Hepatic stellate cell (primary cell): Measurements from ENCODE around the gene OLR1.
"Not testable (repeated sequence)": the region's sequence is repeated elsewhere in the genome, so short reads cannot be mapped to it uniquely, and the experiment has no call there.

Experiments
- DNase-seq: peaks from one replicate; pipeline ENCODE4 v3.0.0; 2011; ENCODE audit warnings: low spot score

Gene OLR1

GRCh38 chr12:10190558-10191388, 18.8 kb upstream of the OLR1 start:
- peak; percentile 83 for DNase-seq

DNA sequence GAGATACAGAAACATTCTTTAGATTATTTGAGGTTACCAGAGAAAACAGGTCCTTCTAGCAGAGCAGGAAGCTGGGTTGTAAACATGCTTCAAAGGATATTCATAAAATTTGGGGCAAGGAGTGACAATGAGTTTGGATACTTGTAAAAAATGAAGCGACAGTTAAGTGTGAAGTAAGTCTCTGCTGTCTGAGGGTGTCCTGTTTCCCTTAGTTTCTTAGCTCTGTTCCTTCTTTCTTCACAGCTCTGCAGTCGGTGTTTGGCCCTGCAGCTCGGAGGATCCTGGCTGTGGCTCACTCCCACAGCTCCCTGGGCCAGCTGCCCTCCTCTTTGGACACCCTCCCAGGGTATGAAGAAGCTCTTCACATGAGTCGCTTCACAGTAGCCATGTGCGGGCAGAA, 17.7 kb upstream of the OLR1 start:
- DNase-seq: peak; percentile 63

GRCh38 chr12:10186958-10187357, 15.0 kb upstream of the OLR1 start:
- DNase-seq: not testable (repeated sequence)

DNA sequence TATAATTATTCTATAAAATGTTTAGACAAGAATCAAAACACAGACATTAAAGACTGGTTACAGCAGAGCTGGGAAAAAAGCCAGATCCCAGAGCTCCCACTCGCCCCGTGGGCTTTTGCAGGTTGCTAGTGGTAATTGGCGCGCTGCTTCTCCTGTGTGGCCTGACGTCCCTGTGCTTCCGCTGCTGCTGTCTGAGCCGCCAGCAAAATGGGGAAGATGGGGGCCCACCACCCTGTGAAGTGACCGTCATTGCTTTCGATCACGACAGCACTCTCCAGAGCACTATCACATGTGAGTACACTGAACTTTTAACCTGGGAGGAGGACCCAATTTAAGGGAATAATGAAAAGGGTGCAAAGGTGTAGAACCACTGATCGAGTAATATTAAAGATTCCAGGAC, 14.4 kb upstream of the OLR1 start:
- no peak for DNase-seq

- DNase-seq: peak; percentile 72
These were observed 12.4 kb upstream of the OLR1 start for GRCh38 chr12:10184261-10184843.

GRCh38 chr12:10182354-10183049, 10.6 kb upstream of the OLR1 start:
- DNase-seq: peak; percentile 60

DNA sequence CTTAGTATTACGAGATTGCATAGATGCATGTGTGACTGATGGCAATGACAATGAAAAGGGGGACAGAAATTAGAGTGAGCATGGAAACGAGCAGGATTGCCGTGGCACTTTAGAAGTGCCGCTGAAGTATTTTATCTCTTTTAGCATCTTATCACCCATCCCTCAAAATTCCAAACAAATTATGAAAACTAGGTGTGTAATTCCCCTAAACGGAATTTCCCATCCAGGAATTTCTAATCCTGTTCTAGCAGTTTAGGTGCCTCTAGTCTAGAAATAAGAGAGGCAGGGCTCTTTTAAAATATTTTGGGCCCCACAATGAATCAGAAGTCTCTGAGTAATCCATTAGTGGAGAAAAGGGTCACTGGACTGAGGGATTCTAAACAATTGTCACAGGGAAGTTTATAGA, 7.8 kb upstream of the OLR1 start:
- peak; percentile 43 for DNase-seq

DNA sequence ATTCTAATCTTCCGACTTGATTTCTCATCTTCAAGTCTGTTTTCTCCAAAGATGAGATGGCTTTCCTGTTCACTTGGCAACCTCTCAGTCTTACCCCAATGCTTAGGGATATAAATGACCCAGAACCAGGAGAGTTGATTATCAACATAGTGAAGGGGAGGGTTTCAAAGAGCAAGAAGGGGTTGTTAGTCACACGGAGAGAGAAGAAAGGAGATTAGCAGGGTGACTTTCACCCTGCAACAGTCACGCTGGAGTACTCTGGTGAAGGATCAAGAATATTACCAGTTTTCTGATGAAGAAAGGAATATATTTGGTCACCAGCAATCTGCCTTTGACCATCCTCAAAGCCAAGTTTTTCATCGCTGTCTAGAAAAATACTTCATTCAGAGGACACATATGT, 6.9 kb upstream of the OLR1 start, which contains the start of gene TMEM52B:
TMEM52B (plus strand) TSS at position 212 of the 400 bp plus-strand sequence. CDS start 543 bp downstream, outside the sequence.
- DNase-seq: no peak

GRCh38 chr12:10175846-10176636, 4.1 kb upstream of the OLR1 start:
- no peak for DNase-seq

DNA sequence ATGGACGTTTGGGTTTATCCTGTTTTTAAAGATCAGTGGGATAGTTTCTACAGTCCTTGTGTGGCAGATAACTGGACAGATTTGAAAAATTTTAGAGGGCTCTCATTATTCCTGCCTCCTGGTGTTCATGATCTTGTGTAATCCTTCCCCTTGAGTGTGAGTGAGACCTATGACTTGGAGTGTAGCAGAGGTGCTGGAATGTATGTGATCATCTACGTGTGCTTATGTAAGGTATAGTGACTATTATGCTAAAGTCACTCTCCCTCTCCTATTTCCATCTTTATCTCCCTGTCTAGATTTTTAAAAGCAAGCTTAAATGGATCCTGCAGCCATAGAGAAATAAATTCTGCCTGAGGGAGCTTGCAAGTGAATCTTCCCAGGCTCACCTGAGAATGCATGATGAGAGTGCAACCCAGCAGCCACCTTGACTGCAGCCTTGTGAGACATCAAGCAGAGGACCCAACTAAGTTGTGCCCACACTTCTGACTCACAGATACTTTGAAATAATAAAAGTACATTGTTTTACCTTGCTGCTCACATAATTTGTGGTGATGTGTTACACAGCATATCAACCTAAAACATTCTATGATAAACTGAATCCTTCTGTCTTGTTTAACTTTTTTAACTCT, 3.2 kb upstream of the OLR1 start:
- DNase-seq: no peak

- DNase-seq: no peak
These were observed 1.7 kb downstream of the OLR1 start for GRCh38 chr12:10170216-10170615.

DNA sequence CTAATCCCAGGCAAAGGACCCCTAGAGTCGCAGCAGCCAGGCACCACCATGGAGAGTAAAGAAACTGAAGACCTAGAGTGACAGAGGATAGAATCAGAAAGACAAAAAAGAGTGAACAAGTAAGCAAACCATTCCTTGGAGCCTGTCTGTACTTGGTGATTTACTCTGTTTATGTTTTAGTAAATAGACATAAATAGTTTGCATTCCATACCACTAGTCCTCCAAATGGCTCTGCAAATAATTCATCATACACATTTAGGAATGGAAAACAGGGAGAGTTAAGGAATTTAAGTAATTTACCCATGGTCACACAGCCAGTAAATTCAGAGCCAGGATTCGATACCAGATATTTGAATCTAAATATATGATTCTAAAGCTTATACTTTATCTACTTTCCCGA, 2.8 kb downstream of the OLR1 start:
- no peak for DNase-seq

DNA sequence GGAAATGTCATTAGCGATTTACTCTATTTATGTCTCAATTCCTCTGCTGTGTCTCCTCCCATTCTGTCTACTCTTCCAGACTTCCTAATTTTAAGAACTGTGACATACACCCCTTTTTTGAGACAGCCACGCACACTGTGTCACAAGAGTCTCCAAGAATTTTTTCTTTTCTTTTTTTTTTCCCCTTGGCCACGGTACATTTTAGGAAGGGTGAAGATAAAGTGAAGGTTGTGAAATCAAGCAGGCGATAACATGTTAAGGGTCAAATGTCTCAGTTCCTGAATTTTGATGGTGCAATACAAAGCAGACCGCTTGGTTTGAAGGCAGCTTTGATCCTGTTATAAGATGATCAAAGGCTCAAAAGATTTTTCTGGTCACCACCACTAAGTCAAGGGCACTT, 4.3 kb downstream of the OLR1 start:
- DNase-seq: no peak

DNA sequence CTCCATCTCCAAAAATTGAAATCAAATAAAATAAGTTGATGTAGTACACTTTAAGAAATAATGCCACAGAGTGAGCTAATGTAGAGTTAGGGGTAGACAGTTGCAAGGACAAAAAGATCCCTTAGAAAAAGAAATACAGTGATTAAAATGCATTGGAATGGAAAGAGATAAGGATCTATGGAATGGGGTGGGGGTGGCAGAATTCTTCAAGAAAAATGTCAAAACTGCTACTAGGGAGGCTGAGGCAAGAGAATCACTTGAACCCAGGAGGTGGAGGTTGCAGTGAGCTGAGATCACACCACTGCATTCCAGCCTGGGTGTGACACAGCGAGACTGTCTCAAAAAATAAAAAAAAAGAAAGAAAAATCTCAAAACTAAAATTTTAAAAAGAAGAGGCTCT, 6.5 kb downstream of the OLR1 start:
- no peak for DNase-seq

- DNase-seq: no peak
These were observed 8.8 kb downstream of the OLR1 start for GRCh38 chr12:10163084-10163483.

- no peak for DNase-seq
These were observed 11.1 kb downstream of the OLR1 start for GRCh38 chr12:10160617-10161385.

- no peak for DNase-seq
These were observed 12.7 kb downstream of the OLR1 start for GRCh38 chr12:10159280-10159679.

- DNase-seq: no peak
These were observed 13.5 kb downstream of the OLR1 start for GRCh38 chr12:10158406-10158805.

GRCh38 chr12:10155966-10156365, 16.0 kb downstream of the OLR1 start:
- no peak for DNase-seq

- no peak for DNase-seq
These were observed 17.8 kb downstream of the OLR1 start for GRCh38 chr12:10154145-10154496.
